AG04450 (cell line): ENCODE data around the gene ACYP2. TPM values are rescaled to one million over a fixed set of nuclear protein-coding genes. Genes with fewer than 3 reads are reported as not detected.

ENCODE experiments used
- CTCF ChIA-PET: fragments of 300-600, 350-600 bp; formaldehyde crosslinking; extraction: SDS; loops from one replicate; lab custom pipeline; 2022; ENCODE audit warnings: antibody characterized with exemption, inconsistent platforms; lab: Charles Lee
- POLR2A ChIA-PET: fragments of 350-600 bp; formaldehyde crosslinking; extraction: SDS; loops from one replicate; lab custom pipeline; 2021; ENCODE audit warnings: antibody characterized with exemption, inconsistent platforms; lab: Yijun Ruan, JAX
- DNase-seq: peaks from one replicate; pipeline ENCODE4 v3.0.0-alpha.2; 2011; ENCODE audit warnings: low read depth, low spot score
- H3K27ac ChIP-seq: one replicate; pipeline ENCODE4 v1.5.1; 2012; ENCODE audit warnings: low read depth, low read length, control low read depth
- H3K27me3 ChIP-seq: one replicate; pipeline ENCODE4 v1.6.0; 2012; ENCODE audit warnings: low read length; ENCODE audit not compliant: control insufficient read depth, insufficient read depth
- H3K4me3 ChIP-seq: 2 replicates; pipeline ENCODE4 v1.5.1; 2011; ENCODE audit warnings: mild to moderate bottlenecking, low read depth, low read length, control low read depth
- H3K9me3 ChIP-seq: 2 replicates; pipeline ENCODE4 v1.5.1; 2012; ENCODE audit warnings: low read length; ENCODE audit not compliant: control insufficient read depth, insufficient read depth
- CTCF ChIP-seq: IDR thresholded peaks from 2 replicates; pipeline ENCODE4 v1.5.1; 2011; ENCODE audit warnings: low read depth, low read length, control low read depth, inconsistent platforms
- polyA plus RNA-seq: library from polyadenylated mRNA; depleted of rRNA; stranded (reverse); fragments of >200 nt; gene quantifications from 2 replicates; pipeline ENCODE4 v1.2.3, GENCODE V29; 2011

Gene ACYP2
- polyA plus RNA-seq, 1 experiment, result 8.1 TPM

GRCh38 chr2:54207666-54208195, 92.3 kb downstream of the ACYP2 start:
- Histone ChIP-seq H3K27me3 (no peaks in the 10 kb centered on the region), H3K9me3 (no peaks in the 10 kb centered on the region), H3K4me3 (no peak overlapping the region), H3K27ac (no peak overlapping the region)
- ChIA-PET CTCF (interaction anchor here (0.6 to 1.0 kb wide), 3 partner anchors 68 to 1232 kb away, joined by 3 to 4 read pairs (median 4); no protein-coding TSS in a partner anchor), POLR2A (interaction anchor here (0.5 to 1.4 kb wide), 2 partner anchors 128 to 285 kb away, joined by 5 to 9 read pairs; no protein-coding TSS in a partner anchor)
- TF ChIP-seq CTCF, result no peak
- DNase-seq, result no peak

- ChIA-PET CTCF (interaction anchor here (0.6 to 0.7 kb wide), 3 partner anchors 9 to 1231 kb away, joined by 3 to 4 read pairs (median 3); no protein-coding TSS in a partner anchor), POLR2A (interaction anchor here (0.6 to 1.4 kb wide), 3 partner anchors 31 to 891 kb away, joined by 4 to 9 read pairs (median 4); no protein-coding TSS in a partner anchor)
- TF ChIP-seq CTCF, result no peak
- H3K9me3 ChIP-seq, result peaks cover under 1% of the 10 kb centered on the region; the same call in 1 of the 2 replicates
- no peaks in the 10 kb centered on the region for H3K27me3 ChIP-seq
- H3K4me3 ChIP-seq, result no peak overlapping the region
- no peak overlapping the region for H3K27ac ChIP-seq
- peak; percentile 11 for DNase-seq
Observed at GRCh38 chr2:54208364-54209240, 93.2 kb downstream of the ACYP2 start.

GRCh38 chr2:54209379-54209778, 94.0 kb downstream of the ACYP2 start:
- Histone ChIP-seq H3K27ac (no peak overlapping the region), H3K27me3 (no peaks in the 10 kb centered on the region), H3K9me3 (peaks cover 3% of the 10 kb centered on the region; the same call in 1 of the 2 replicates), H3K4me3 (no peak overlapping the region)
- no peak for TF ChIP-seq CTCF
- ChIA-PET CTCF (interaction anchor here (0.6 kb wide), 1 partner anchor 1101 kb away, joined by 6 read pairs; no protein-coding TSS in a partner anchor), POLR2A (interaction anchor here (0.6 to 1.4 kb wide), 3 partner anchors 30 to 890 kb away, joined by 4 to 9 read pairs (median 4); no protein-coding TSS in a partner anchor)
- DNase-seq, result no peak

- no peak for TF ChIP-seq CTCF
- H3K27ac ChIP-seq, result no peak overlapping the region
- DNase-seq, result peak; percentile 84
- ChIA-PET POLR2A (interaction anchor here (0.8 to 1.2 kb wide), 3 partner anchors 27 to 348 kb away, joined by 4 to 8 read pairs (median 6); no protein-coding TSS in a partner anchor), CTCF (interaction anchor here (1.0 to 1.5 kb wide), 2 partner anchors 106 to 492 kb away, joined by 3 to 4 read pairs; no protein-coding TSS in a partner anchor)
- no peaks in the 10 kb centered on the region for H3K27me3 ChIP-seq
- no peak overlapping the region for H3K4me3 ChIP-seq
- peaks cover 3% of the 10 kb centered on the region; the same call in 1 of the 2 replicates for H3K9me3 ChIP-seq
Observed at GRCh38 chr2:54212456-54212855, 97.0 kb downstream of the ACYP2 start.
